HepG2 (cell line): ENCODE measurements around the gene KAZALD1. TPM values are rescaled to one million over a fixed set of nuclear protein-coding genes. Genes with fewer than 3 reads are reported as not detected.

Source experiments
- ATAC-seq: fragments of 200-7000 bp; cut with Tn5 transposase; 3 replicates; pipeline ENCODE4 v1.9.1; 2020; ENCODE audit warnings: mild to moderate bottlenecking, moderate library complexity
- BruUV-seq: library from RNA; stranded (reverse); fragments of 400-500 nt; replicated peaks from 2 replicates; lab custom pipeline; 2021; lab: Mats Ljungman, UMichigan
- CTCF ChIA-PET: fragments of 300-600 bp; formaldehyde crosslinking; extraction: SDS; loops from one replicate; lab custom pipeline; 2021; ENCODE audit warnings: low total read pairs, inconsistent platforms, low intra/inter-chr PET ratio; lab: Yijun Ruan, JAX
- POLR2A ChIA-PET: fragments of 350-600 bp; sonication (Branson Sonifier 250); formaldehyde crosslinking; loops from one replicate; lab custom pipeline; 2020; ENCODE audit warnings: antibody characterized with exemption, inconsistent platforms; lab: Yijun Ruan, JAX
- DNase-seq: peaks from one replicate; pipeline ENCODE4 v3.0.0-alpha.2; 2015; ENCODE audit warnings: low spot score
- FAIRE-seq: peaks from 3 replicates; lab custom pipeline; 2011; peaks lifted over from hg19 to GRCh38; lab: Jason Lieb, UNC
- H2AFZ ChIP-seq: one replicate; pipeline ENCODE4 v1.6.1; 2011; ENCODE audit warnings: low read length, inconsistent platforms
- H3K27ac ChIP-seq: fragments of 300-600 bp; 3 replicates; pipeline ENCODE4 v1.8.0; 2011; ENCODE audit warnings: mixed run types, mild to moderate bottlenecking, mixed read lengths, low read length, inconsistent platforms; ENCODE audit not compliant: insufficient read depth; ENCODE audit errors: extremely low read length
- H3K27me3 ChIP-seq, 2 experiments: fragments of 200-600 bp in 1 of 2; 2 replicates in 1 of 2; 3 replicates in 1 of 2; pipeline versions ENCODE4 v1.6.0 to v1.8.0; 2011; ENCODE audit warnings: low read length in 2 of 2, mild to moderate bottlenecking in 2 of 2, moderate library complexity in 2 of 2, inconsistent platforms in 1 of 2; ENCODE audit not compliant: insufficient read depth in 2 of 2, control insufficient read depth in 1 of 2
- H3K36me3 ChIP-seq, 2 experiments: fragments of 200-600 bp in 1 of 2; replicated peaks in 1 of 2; 2 replicates in 1 of 2; 3 replicates in 1 of 2; pipeline versions ENCODE4 v1.5.1 to v1.8.0; 2011; ENCODE audit warnings: low read length in 2 of 2, inconsistent platforms in 1 of 2; ENCODE audit not compliant: insufficient read depth in 2 of 2, control insufficient read depth in 1 of 2
- H3K4me1 ChIP-seq: 2 replicates; pipeline ENCODE4 v1.5.1; 2012; ENCODE audit warnings: low read length, inconsistent platforms; ENCODE audit not compliant: insufficient read depth
- H3K4me2 ChIP-seq: 2 replicates; pipeline ENCODE4 v1.6.0; 2011; ENCODE audit warnings: low read depth, low read length, inconsistent platforms
- H3K4me3 ChIP-seq, 3 experiments: fragments of 200-600 bp in 1 of 3; sonication (generic), shearing (Covaris generic) in 1 of 3; replicated peaks in 1 of 3; 2 replicates each; pipeline ENCODE4 v1.5.1; 2011 to 2016; ENCODE audit warnings: low read length in 3 of 3, inconsistent platforms in 2 of 3, low read depth in 2 of 3, mild to moderate bottlenecking in 2 of 3, control low read depth in 1 of 3, mixed read lengths in 1 of 3; ENCODE audit not compliant: insufficient read depth in 1 of 3
- H3K79me2 ChIP-seq: one replicate; pipeline ENCODE4 v1.6.1; 2011; ENCODE audit warnings: low read length, inconsistent platforms; ENCODE audit not compliant: insufficient read depth
- H3K9ac ChIP-seq: 2 replicates; pipeline ENCODE4 v1.6.0; 2011; ENCODE audit warnings: mild to moderate bottlenecking, low read depth, low read length, inconsistent platforms; ENCODE audit not compliant: insufficient read depth
- H3K9me3 ChIP-seq: 2 replicates; pipeline ENCODE4 v1.5.1; 2012; ENCODE audit warnings: mild to moderate bottlenecking, low read length
- H4K20me1 ChIP-seq: 2 replicates; pipeline ENCODE4 v1.6.0; 2011; ENCODE audit warnings: inconsistent platforms, mild to moderate bottlenecking, low read length, moderate library complexity; ENCODE audit not compliant: insufficient read depth
- DNMT1 ChIP-seq: sonication (generic); formaldehyde crosslinking; IDR thresholded peaks from 2 replicates; pipeline ENCODE4 v1.5.1; 2020; ENCODE audit warnings: mild to moderate bottlenecking, missing genetic modification reagents
- HMG20B ChIP-seq: conservative IDR thresholded peaks from 2 replicates; pipeline ENCODE4 v1.6.1; 2016; ENCODE audit warnings: missing genetic modification reagents, missing compliant biosample characterization
- PAWR ChIP-seq: sonication (generic); formaldehyde crosslinking; IDR thresholded peaks from 2 replicates; pipeline ENCODE4 v1.4.0; 2020; ENCODE audit warnings: missing genetic modification reagents, mild to moderate bottlenecking, borderline replicate concordance
- U2AF2 ChIP-seq: fragments of 200-400 bp; formaldehyde crosslinking; IDR thresholded peaks from 2 replicates; pipeline ENCODE4 v1.6.1; 2017; ENCODE audit warnings: low read depth, mild to moderate bottlenecking, low read length
- ZMAT3 ChIP-seq: sonication (generic); formaldehyde crosslinking; conservative IDR thresholded peaks from 2 replicates; pipeline ENCODE4 v1.7.0; 2021; ENCODE audit warnings: missing genetic modification reagents
- ZNF230 ChIP-seq: sonication (generic); formaldehyde crosslinking; IDR thresholded peaks from 2 replicates; pipeline ENCODE4 v1.4.0; 2020; ENCODE audit warnings: mild to moderate bottlenecking, missing genetic modification reagents
- ZNF292 ChIP-seq: sonication (generic); formaldehyde crosslinking; IDR thresholded peaks from 2 replicates; pipeline ENCODE4 v1.8.1; 2022; ENCODE audit warnings: mild to moderate bottlenecking, low read depth, missing genetic modification reagents, borderline replicate concordance
- ZNF614 ChIP-seq: IDR thresholded peaks from 2 replicates; pipeline ENCODE4 v1.6.1; 2018; ENCODE audit warnings: missing biosample characterization, missing genetic modification reagents, inconsistent platforms, borderline replicate concordance
- WGBS: methylation state at CpG from one replicate; pipeline ENCODE4 v1.1.6; 2017; ENCODE audit warnings: low lambda C conversion rate; 5-methylcytosine and 5-hydroxymethylcytosine counted together
- in situ Hi-C: cut with HindIII; loops from 2 replicates; pipeline ENCODE4 v1.10.0; 2017; ENCODE audit warnings: low pct_unique_long_range_greater_than_20kb; ENCODE audit not compliant: extremely low pct_ligation_motif_present
- intact Hi-C: fragments of 100-400 bp; cut with micrococcal nuclease; formaldehyde crosslinking; loops from one replicate; pipeline ENCODE4 v1.10.0; 2022; ENCODE audit not compliant: unreplicated experiment
- polyA plus RNA-seq, 8 experiments: library from polyadenylated mRNA; depleted of rRNA in 3 of 8; stranded (reverse) in 7 of 8; unstranded in 1 of 8; fragments of >200 nt; fragmentation: Illumina TruSeq in 4 of 8; extraction: Trizol in 4 of 8; gene quantifications; 2 replicates each; pipeline versions ENCODE4 v1.2.1 to v1.2.3, GENCODE V29; 2011 to 2016; ENCODE audit warnings: low read depth in 4 of 8, missing spikeins in 1 of 8, mixed read lengths in 1 of 8; ENCODE audit not compliant: insufficient read depth in 1 of 8
- total RNA-seq, 5 experiments: library from RNA; depleted of rRNA; stranded (reverse); fragments of >200 nt; fragmentation: Illumina TruSeq; extraction: Trizol; gene quantifications; 2 replicates each; pipeline ENCODE4 v1.2.3, GENCODE V29; 2016; ENCODE audit warnings: low read depth in 1 of 5
- TF ChIP-seq, protein P1 (sequence below): IDR thresholded peaks from 2 replicates; pipeline ENCODE4 v1.6.1; 2016; ENCODE audit warnings: low read depth, borderline replicate concordance
- TF ChIP-seq, protein P2 (sequence below): sonication (generic); formaldehyde crosslinking; IDR thresholded peaks from 2 replicates; pipeline ENCODE4 v1.4.0; 2020; ENCODE audit warnings: mild to moderate bottlenecking, missing genetic modification reagents
- TF ChIP-seq, protein P3 (sequence below): sonication (generic); formaldehyde crosslinking; IDR thresholded peaks from 2 replicates; pipeline ENCODE4 v1.4.0; 2020; ENCODE audit warnings: missing genetic modification reagents
- TF ChIP-seq, protein P4 (sequence below): sonication (generic); formaldehyde crosslinking; IDR thresholded peaks from 2 replicates; pipeline ENCODE4 v1.5.0; 2020; ENCODE audit warnings: missing genetic modification reagents
- TF ChIP-seq, protein P5 (sequence below): sonication (generic); formaldehyde crosslinking; IDR thresholded peaks from 2 replicates; pipeline ENCODE4 v1.5.0; 2020; ENCODE audit warnings: missing genetic modification reagents, mild to moderate bottlenecking, borderline replicate concordance

KAZALD1 gene
- total and polyA plus RNA-seq, 2 of the 13 experiments (the other 11 are each of a cell fraction or from before 2014, with no cell fraction given), result 16.7 to 27.7 TPM

DNA sequence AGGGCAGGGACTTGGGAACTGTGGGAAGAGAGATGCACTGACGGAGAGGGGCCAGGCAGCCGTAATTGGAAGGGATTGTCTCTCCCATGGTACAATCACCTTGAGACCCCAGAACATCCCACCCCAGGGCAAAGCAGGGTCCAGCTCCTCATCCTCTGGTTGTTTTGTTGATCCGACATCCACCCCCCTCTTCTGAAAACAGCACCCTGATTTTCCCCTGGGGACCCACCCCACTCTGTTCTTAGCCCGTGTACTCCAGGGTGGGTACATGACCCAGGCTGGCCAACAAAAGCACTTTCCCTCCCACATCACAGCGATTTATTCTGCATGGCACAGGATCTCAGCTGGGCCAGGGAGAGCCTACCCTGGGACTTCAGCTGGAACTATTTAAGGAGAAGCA is 45.0 kb upstream of the KAZALD1 start:
- Histone ChIP-seq H3K9ac (no peak overlapping the region), H3K4me3 (no peak overlapping the region), H4K20me1 (no peaks in the 10 kb centered on the region), H3K79me2 (no peaks in the 10 kb centered on the region), H2AFZ (no peak overlapping the region), H3K4me2 (no peak overlapping the region), H3K4me1 (peaks cover 54% of the 10 kb centered on the region), H3K27ac (no peak overlapping the region), H3K9me3 (no peaks in the 10 kb centered on the region), H3K36me3 (no peaks in the 10 kb centered on the region), H3K27me3 (peaks cover 1 to 13% of the 10 kb centered on the region in 2 experiments; a peak in 2 of 5 replicates)
- no peak for DNase-seq
- intact Hi-C loops (no loop called here), in situ Hi-C loops (no loop called here)
- CTCF ChIA-PET, result no interaction called here
- no peak for FAIRE-seq
- ATAC-seq, result no peak
- POLR2A ChIA-PET, result interaction anchor here (0.5 to 6.0 kb wide), 4 partner anchors 14 to 50 kb away, joined by 3 to 56 read pairs (median 12); partner anchors contain the start of genes LZTS2, PDZD7 and SFXN3
- WGBS, result 29% methylated on average over 5 of the region's 5 CpGs
- no TSS peak for BruUV-seq
- TF ChIP-seq ZNF292 (CRISPR knock-in tag), result no peak
- TF ChIP-seq ZMAT3 (CRISPR knock-in tag), result no peak
- TF ChIP-seq, protein P1, sequence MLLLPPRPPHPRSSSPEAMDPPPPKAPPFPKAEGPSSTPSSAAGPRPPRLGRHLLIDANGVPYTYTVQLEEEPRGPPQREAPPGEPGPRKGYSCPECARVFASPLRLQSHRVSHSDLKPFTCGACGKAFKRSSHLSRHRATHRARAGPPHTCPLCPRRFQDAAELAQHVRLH (CRISPR knock-in tag), result no peak
- TF ChIP-seq HMG20B (CRISPR knock-in tag), result no peak
- TF ChIP-seq U2AF2, result no peak
- TF ChIP-seq, protein P2, sequence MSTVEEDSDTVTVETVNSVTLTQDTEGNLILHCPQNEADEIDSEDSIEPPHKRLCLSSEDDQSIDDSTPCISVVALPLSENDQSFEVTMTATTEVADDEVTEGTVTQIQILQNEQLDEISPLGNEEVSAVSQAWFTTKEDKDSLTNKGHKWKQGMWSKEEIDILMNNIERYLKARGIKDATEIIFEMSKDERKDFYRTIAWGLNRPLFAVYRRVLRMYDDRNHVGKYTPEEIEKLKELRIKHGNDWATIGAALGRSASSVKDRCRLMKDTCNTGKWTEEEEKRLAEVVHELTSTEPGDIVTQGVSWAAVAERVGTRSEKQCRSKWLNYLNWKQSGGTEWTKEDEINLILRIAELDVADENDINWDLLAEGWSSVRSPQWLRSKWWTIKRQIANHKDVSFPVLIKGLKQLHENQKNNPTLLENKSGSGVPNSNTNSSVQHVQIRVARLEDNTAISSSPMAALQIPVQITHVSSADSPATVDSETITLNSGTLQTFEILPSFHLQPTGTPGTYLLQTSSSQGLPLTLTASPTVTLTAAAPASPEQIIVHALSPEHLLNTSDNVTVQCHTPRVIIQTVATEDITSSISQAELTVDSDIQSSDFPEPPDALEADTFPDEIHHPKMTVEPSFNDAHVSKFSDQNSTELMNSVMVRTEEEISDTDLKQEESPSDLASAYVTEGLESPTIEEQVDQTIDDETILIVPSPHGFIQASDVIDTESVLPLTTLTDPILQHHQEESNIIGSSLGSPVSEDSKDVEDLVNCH, result no peak
- no peak for TF ChIP-seq PAWR (CRISPR knock-in tag)
- TF ChIP-seq, protein P3, sequence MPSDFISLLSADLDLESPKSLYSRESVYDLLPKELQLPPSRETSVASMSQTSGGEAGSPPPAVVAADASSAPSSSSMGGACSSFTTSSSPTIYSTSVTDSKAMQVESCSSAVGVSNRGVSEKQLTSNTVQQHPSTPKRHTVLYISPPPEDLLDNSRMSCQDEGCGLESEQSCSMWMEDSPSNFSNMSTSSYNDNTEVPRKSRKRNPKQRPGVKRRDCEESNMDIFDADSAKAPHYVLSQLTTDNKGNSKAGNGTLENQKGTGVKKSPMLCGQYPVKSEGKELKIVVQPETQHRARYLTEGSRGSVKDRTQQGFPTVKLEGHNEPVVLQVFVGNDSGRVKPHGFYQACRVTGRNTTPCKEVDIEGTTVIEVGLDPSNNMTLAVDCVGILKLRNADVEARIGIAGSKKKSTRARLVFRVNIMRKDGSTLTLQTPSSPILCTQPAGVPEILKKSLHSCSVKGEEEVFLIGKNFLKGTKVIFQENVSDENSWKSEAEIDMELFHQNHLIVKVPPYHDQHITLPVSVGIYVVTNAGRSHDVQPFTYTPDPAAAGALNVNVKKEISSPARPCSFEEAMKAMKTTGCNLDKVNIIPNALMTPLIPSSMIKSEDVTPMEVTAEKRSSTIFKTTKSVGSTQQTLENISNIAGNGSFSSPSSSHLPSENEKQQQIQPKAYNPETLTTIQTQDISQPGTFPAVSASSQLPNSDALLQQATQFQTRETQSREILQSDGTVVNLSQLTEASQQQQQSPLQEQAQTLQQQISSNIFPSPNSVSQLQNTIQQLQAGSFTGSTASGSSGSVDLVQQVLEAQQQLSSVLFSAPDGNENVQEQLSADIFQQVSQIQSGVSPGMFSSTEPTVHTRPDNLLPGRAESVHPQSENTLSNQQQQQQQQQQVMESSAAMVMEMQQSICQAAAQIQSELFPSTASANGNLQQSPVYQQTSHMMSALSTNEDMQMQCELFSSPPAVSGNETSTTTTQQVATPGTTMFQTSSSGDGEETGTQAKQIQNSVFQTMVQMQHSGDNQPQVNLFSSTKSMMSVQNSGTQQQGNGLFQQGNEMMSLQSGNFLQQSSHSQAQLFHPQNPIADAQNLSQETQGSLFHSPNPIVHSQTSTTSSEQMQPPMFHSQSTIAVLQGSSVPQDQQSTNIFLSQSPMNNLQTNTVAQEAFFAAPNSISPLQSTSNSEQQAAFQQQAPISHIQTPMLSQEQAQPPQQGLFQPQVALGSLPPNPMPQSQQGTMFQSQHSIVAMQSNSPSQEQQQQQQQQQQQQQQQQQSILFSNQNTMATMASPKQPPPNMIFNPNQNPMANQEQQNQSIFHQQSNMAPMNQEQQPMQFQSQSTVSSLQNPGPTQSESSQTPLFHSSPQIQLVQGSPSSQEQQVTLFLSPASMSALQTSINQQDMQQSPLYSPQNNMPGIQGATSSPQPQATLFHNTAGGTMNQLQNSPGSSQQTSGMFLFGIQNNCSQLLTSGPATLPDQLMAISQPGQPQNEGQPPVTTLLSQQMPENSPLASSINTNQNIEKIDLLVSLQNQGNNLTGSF (CRISPR knock-in tag), result no peak
- TF ChIP-seq, protein P4, sequence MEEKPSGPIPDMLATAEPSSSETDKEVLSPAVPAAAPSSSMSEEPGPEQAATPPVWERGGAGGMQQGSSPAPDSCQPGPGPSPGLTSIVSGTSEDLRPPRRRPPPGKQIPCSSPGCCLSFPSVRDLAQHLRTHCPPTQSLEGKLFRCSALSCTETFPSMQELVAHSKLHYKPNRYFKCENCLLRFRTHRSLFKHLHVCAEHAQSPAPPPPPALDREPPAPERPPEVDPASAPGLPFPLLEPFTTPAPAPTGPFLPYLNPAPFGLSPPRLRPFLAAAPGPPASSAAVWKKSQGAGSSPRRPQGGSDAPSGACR (CRISPR knock-in tag), result no peak
- no peak for TF ChIP-seq ZNF614 (CRISPR knock-in tag)
- no peak for TF ChIP-seq ZNF230 (CRISPR knock-in tag)
- TF ChIP-seq DNMT1, result no peak
- TF ChIP-seq, protein P5, sequence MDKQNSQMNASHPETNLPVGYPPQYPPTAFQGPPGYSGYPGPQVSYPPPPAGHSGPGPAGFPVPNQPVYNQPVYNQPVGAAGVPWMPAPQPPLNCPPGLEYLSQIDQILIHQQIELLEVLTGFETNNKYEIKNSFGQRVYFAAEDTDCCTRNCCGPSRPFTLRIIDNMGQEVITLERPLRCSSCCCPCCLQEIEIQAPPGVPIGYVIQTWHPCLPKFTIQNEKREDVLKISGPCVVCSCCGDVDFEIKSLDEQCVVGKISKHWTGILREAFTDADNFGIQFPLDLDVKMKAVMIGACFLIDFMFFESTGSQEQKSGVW (CRISPR knock-in tag), result no peak
